OCI-LY3 (cell line): ENCODE results near the gene REEP5.

Experiments
- H2AFZ ChIP-seq: fragments of 200-600, 300-600 bp; shearing (Covaris generic); 2 replicates; pipeline ENCODE4 v1.6.0; 2014; ENCODE audit warnings: antibody characterized with exemption, low read depth, low read length
- H3K27ac ChIP-seq: fragments of 200-600, 300-600 bp; sonication (generic); 2 replicates; pipeline ENCODE4 v1.5.1; 2014; ENCODE audit warnings: mild to moderate bottlenecking, low read length, moderate library complexity, mixed read lengths
- H3K27me3 ChIP-seq: fragments of 200-600, 300-600 bp; sonication (generic); 2 replicates; pipeline ENCODE4 v1.6.1; 2014; ENCODE audit warnings: low read depth, low read length, mixed read lengths
- H3K36me3 ChIP-seq: fragments of 200-600, 300-600 bp; sonication (generic); replicated peaks from 2 replicates; pipeline ENCODE3; 2014; ENCODE audit warnings: low read depth, low read length, mixed read lengths
- H3K4me1 ChIP-seq: fragments of 300-600, 200-600 bp; sonication (generic); 2 replicates; pipeline ENCODE4 v1.6.1; 2014; ENCODE audit warnings: low read length, mixed read lengths
- H3K4me2 ChIP-seq: fragments of 200-600, 300-600 bp; sonication (generic); 2 replicates; pipeline ENCODE4 v1.6.1; 2014; ENCODE audit warnings: low read length, mixed read lengths
- H3K4me3 ChIP-seq: fragments of 300-600, 200-600 bp; sonication (generic); 2 replicates; pipeline ENCODE4 v1.5.1; 2014; ENCODE audit warnings: antibody characterized with exemption, mild to moderate bottlenecking, low read length, moderate library complexity
- H3K79me2 ChIP-seq: fragments of 300-600, 200-600 bp; shearing (Covaris generic); 2 replicates; pipeline ENCODE4 v1.6.1; 2014; ENCODE audit warnings: mild to moderate bottlenecking, low read length, mixed read lengths
- H3K9ac ChIP-seq: fragments of 300-600, 200-600 bp; shearing (Covaris generic); 2 replicates; pipeline ENCODE4 v1.6.0; 2014; ENCODE audit warnings: mild to moderate bottlenecking, low read length, moderate library complexity
- H3K9me3 ChIP-seq: fragments of 200-600, 300-600 bp; shearing (Covaris generic); 2 replicates; pipeline ENCODE4 v1.6.1; 2014; ENCODE audit warnings: low read length, mixed read lengths; ENCODE audit not compliant: insufficient read depth
- H4K20me1 ChIP-seq: fragments of 200-600, 300-600 bp; sonication (generic); 2 replicates; pipeline ENCODE4 v1.6.1; 2016; ENCODE audit warnings: low read length, mixed read lengths; ENCODE audit not compliant: insufficient read depth
- EZH2phosphoT487 ChIP-seq: fragments of 200-600 bp; shearing (Covaris generic); IDR thresholded peaks from 2 replicates; pipeline ENCODE4 v1.6.1; 2018; ENCODE audit warnings: antibody characterized with exemption, mixed run types, low read depth
- TF ChIP-seq, protein P1 (sequence below): fragments of 200-600, 300-600 bp; sonication (generic); IDR thresholded peaks from 2 replicates; pipeline ENCODE4 v1.5.1; 2014; ENCODE audit warnings: antibody characterized with exemption, low read length, low read depth

Gene REEP5

DNA sequence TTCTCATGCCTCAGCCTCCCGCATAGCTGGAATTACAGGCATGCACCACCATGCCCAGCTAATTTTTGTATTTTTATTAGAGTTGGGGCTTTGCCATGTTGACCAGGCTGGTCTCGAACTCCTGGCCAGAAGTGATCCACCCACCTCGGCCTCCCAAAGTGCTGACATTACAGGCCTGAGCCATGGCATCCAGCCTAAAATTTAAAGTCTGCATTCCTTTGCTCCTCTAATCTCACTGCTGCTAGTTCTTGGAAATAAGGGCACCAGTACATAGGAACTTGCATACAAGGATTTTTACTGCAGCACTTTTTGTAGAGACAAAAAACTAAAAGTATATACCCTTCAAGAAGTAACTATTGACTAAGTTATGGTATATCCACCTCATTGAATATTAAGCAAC is 34.6 kb upstream of the REEP5 start:
- H3K4me3 ChIP-seq, result no peak overlapping the region
- no peak overlapping the region for H3K4me2 ChIP-seq
- no peak overlapping the region for H3K27ac ChIP-seq

GRCh38 chr5:112951124-112951702 is 29.2 kb upstream of the REEP5 start:
- no peak overlapping the region for H3K4me3 ChIP-seq
- H4K20me1 ChIP-seq, result no peaks in the 10 kb centered on the region
- H2AFZ ChIP-seq, result no peak overlapping the region
- H3K9me3 ChIP-seq, result no peaks in the 10 kb centered on the region
- peaks cover 6% of the 10 kb centered on the region for H3K4me1 ChIP-seq
- no peak overlapping the region for H3K27ac ChIP-seq
- no peaks in the 10 kb centered on the region for H3K79me2 ChIP-seq
- H3K36me3 ChIP-seq, result no peaks in the 10 kb centered on the region
- TF ChIP-seq, protein P1, sequence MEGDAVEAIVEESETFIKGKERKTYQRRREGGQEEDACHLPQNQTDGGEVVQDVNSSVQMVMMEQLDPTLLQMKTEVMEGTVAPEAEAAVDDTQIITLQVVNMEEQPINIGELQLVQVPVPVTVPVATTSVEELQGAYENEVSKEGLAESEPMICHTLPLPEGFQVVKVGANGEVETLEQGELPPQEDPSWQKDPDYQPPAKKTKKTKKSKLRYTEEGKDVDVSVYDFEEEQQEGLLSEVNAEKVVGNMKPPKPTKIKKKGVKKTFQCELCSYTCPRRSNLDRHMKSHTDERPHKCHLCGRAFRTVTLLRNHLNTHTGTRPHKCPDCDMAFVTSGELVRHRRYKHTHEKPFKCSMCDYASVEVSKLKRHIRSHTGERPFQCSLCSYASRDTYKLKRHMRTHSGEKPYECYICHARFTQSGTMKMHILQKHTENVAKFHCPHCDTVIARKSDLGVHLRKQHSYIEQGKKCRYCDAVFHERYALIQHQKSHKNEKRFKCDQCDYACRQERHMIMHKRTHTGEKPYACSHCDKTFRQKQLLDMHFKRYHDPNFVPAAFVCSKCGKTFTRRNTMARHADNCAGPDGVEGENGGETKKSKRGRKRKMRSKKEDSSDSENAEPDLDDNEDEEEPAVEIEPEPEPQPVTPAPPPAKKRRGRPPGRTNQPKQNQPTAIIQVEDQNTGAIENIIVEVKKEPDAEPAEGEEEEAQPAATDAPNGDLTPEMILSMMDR, result no peak
- no peak for TF ChIP-seq EZH2phosphoT487
- H3K27me3 ChIP-seq, result no peaks in the 10 kb centered on the region
- H3K9ac ChIP-seq, result no peak overlapping the region
- H3K4me2 ChIP-seq, result no peak overlapping the region

More for the DNA sequence above, 34.6 kb upstream of the REEP5 start:
- no peaks in the 10 kb centered on the region for H3K79me2 ChIP-seq
- H3K9me3 ChIP-seq, result no peaks in the 10 kb centered on the region
- H3K9ac ChIP-seq, result no peak overlapping the region
- H4K20me1 ChIP-seq, result no peaks in the 10 kb centered on the region
- TF ChIP-seq, protein P1, result no peak
- TF ChIP-seq EZH2phosphoT487, result no peak
- H2AFZ ChIP-seq, result no peak overlapping the region
- no peaks in the 10 kb centered on the region for H3K27me3 ChIP-seq
- peaks cover 22% of the 10 kb centered on the region for H3K4me1 ChIP-seq
- H3K36me3 ChIP-seq, result no peaks in the 10 kb centered on the region

DNA sequence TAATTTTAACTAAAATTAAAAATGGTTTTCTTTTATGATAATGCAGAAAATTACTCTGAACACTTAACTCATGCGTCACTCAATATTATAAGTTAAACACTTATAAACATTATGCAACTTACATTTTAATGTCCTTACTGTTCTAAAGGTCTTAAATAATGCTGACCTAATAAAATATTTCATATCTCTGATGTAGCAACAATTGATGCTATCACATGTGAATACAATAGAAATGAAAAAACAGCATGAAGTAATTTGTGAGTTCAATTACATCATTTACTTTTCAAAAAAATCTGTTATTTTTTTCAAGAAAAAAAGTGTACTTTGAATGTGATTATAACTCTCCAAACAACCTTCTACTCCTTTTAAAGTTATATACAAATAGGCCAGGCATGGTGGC is 26.4 kb upstream of the REEP5 start:
- TF ChIP-seq, protein P1, result no peak
- no peak for TF ChIP-seq EZH2phosphoT487
- no peaks in the 10 kb centered on the region for H3K27me3 ChIP-seq
- no peaks in the 10 kb centered on the region for H4K20me1 ChIP-seq
- H3K27ac ChIP-seq, result no peak overlapping the region
- no peaks in the 10 kb centered on the region for H3K9me3 ChIP-seq
- peaks cover 6% of the 10 kb centered on the region for H3K4me1 ChIP-seq
- no peaks in the 10 kb centered on the region for H3K36me3 ChIP-seq
- H3K4me3 ChIP-seq, result no peak overlapping the region
- no peak overlapping the region for H3K4me2 ChIP-seq
- no peak overlapping the region for H2AFZ ChIP-seq
- no peak overlapping the region for H3K9ac ChIP-seq
- H3K79me2 ChIP-seq, result no peaks in the 10 kb centered on the region

- H3K4me2 ChIP-seq, result no peak overlapping the region
- TF ChIP-seq, protein P1, result no peak
- no peak for TF ChIP-seq EZH2phosphoT487
- H2AFZ ChIP-seq, result no peak overlapping the region
- H3K27ac ChIP-seq, result no peak overlapping the region
- no peak overlapping the region for H3K4me3 ChIP-seq
- no peaks in the 10 kb centered on the region for H4K20me1 ChIP-seq
- no peaks in the 10 kb centered on the region for H3K27me3 ChIP-seq
- no peak overlapping the region for H3K9ac ChIP-seq
- H3K79me2 ChIP-seq, result no peaks in the 10 kb centered on the region
- no peaks in the 10 kb centered on the region for H3K4me1 ChIP-seq
- H3K9me3 ChIP-seq, result no peaks in the 10 kb centered on the region
- no peaks in the 10 kb centered on the region for H3K36me3 ChIP-seq
Measured at GRCh38 chr5:112940670-112941069, 18.6 kb upstream of the REEP5 start.
